Epithelial cell of proximal tubule (primary cell): ENCODE results near the gene DDRGK1. TPM values are rescaled to one million over a fixed set of nuclear protein-coding genes. Genes with fewer than 3 reads are reported as not detected.
A peak's percentile ranks its signal among the peaks of the same experiment; 100 is the strongest.

Experiments
- DNase-seq: peaks from one replicate; pipeline ENCODE4 v3.0.0-alpha.2; 2011; ENCODE audit warnings: low read depth
- H3K4me3 ChIP-seq: 2 replicates; pipeline ENCODE4 v1.5.1; 2011; ENCODE audit warnings: low read depth, mild to moderate bottlenecking, low read length
- CTCF ChIP-seq: conservative IDR thresholded peaks from 2 replicates; pipeline ENCODE4 v1.5.1; 2012; ENCODE audit warnings: low read depth, mild to moderate bottlenecking, low read length
- total RNA-seq: library from RNA; depleted of rRNA; stranded (reverse); fragments of >200 nt; gene quantifications from 2 replicates; pipeline ENCODE4 v1.2.3, GENCODE V29; 2015

Gene DDRGK1
- total RNA-seq, 1 donor from 2014 or later, result 63.5 TPM

GRCh38 chr20:3213226-3213625, 8.7 kb upstream of the DDRGK1 start:
- no peak overlapping the region for H3K4me3 ChIP-seq
- no peak for DNase-seq
- no peak for TF ChIP-seq CTCF

GRCh38 chr20:3210346-3210745, 5.9 kb upstream of the DDRGK1 start:
- DNase-seq, result no peak
- TF ChIP-seq CTCF, result no peak
- H3K4me3 ChIP-seq, result peak overlapping the region; percentile 86

GRCh38 chr20:3209946-3210317, 5.5 kb upstream of the DDRGK1 start:
- H3K4me3 ChIP-seq, result peak overlapping the region; percentile 86
- no peak for DNase-seq
- no peak for TF ChIP-seq CTCF

GRCh38 chr20:3209257-3209945, 4.9 kb upstream of the DDRGK1 start, which contains the start of gene ITPA:
ITPA (plus strand) TSS chr20:3209498; CDS start chr20:3209552, 54 bp downstream.
- peak within 1 kb of the TSS; percentile 86 for H3K4me3 ChIP-seq
- DNase-seq, result no peak
- TF ChIP-seq CTCF, result no peak

- no peak for TF ChIP-seq CTCF
- no peak for DNase-seq
- peak overlapping the region; percentile 86 for H3K4me3 ChIP-seq
Measured at GRCh38 chr20:3208786-3209256, 4.3 kb upstream of the DDRGK1 start.

GRCh38 chr20:3203315-3204123, 963 bp downstream of the DDRGK1 start:
- no peak for TF ChIP-seq CTCF
- peak overlapping the region; percentile 84 for H3K4me3 ChIP-seq
- DNase-seq, result no peak
